ENCODE data around the gene METTL5. TPM values are rescaled to one million over a fixed set of nuclear protein-coding genes. Genes with fewer than 3 reads are reported as not detected.

The METTL5 gene
- total RNA-seq, 1 experiment from 2014 or later, result 97.3 TPM

DNA sequence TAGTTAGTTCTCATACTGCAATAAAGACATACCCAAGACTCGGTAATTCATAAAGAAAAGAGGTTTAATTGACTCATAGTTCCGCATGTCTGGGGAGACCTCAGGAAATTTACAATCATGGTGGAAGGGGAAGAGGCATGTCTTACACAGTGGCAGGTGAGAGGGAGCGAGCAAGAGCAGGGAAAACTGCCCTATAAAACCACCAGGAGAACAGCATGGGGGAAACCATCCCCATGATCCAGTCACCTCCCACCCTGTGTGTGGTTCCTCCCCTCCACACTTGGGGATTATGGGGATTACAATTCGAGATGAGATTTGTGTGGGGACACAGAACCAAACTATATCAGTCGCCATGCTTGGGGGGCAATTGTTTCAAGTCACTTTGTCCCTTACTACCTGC is 27.1 kb downstream of the METTL5 start:
- Histone ChIP-seq H3K27me3 (replicated peaks; ENCODE audit: insufficient read depth, low read depth, low read length, poor library complexity) (no peaks in the 10 kb centered on the region), H3K36me3 (ENCODE audit: insufficient read depth, low read length, poor library complexity, severe bottlenecking) (peaks cover 20% of the 10 kb centered on the region), H3K4me3 (ENCODE audit: low read depth, low read length, poor library complexity, severe bottlenecking) (no peak overlapping the region), H3K9me3 (ENCODE audit: low read depth, low read length, poor library complexity, severe bottlenecking) (no peaks in the 10 kb centered on the region), H3K4me1 (ENCODE audit: insufficient read depth, low read length, poor library complexity, severe bottlenecking) (no peaks in the 10 kb centered on the region), H3K27ac (ENCODE audit: low read depth, low read length, poor library complexity, severe bottlenecking) (no peak overlapping the region)
- no peak for DNase-seq (ENCODE audit: low spot score)
- no TSS peak for BruUV-seq (replicated peaks)
- CTCF ChIA-PET, result no interaction called here
- TF ChIP-seq EZH2 (IDR thresholded peaks at IDR 0.05; ENCODE audit: borderline replicate concordance, low read depth, low read length, poor library complexity, severe bottlenecking) (no peak), CTCF (conservative IDR thresholded peaks at IDR 0.05; ENCODE audit: low read depth, low read length) (no peak)
- POLR2A ChIA-PET (ENCODE audit: low non-redundant PET), result no interaction called here
- intact Hi-C loops (cut with micrococcal nuclease; ENCODE audit: unreplicated experiment), result no loop called here

GRCh38 chr2:169796441-169796840 is 28.3 kb downstream of the METTL5 start:
- no peak for DNase-seq (ENCODE audit: low spot score)
- POLR2A ChIA-PET (ENCODE audit: low non-redundant PET), result interaction anchor here (0.6 kb wide), 1 partner anchor 437 kb away, joined by 6 read pairs; no protein-coding TSS in a partner anchor
- no peak for TF ChIP-seq EZH2 (IDR thresholded peaks at IDR 0.05; ENCODE audit: borderline replicate concordance, low read depth, low read length, poor library complexity, severe bottlenecking)
- TF ChIP-seq CTCF (conservative IDR thresholded peaks at IDR 0.05; ENCODE audit: low read depth, low read length), result no peak

DNA sequence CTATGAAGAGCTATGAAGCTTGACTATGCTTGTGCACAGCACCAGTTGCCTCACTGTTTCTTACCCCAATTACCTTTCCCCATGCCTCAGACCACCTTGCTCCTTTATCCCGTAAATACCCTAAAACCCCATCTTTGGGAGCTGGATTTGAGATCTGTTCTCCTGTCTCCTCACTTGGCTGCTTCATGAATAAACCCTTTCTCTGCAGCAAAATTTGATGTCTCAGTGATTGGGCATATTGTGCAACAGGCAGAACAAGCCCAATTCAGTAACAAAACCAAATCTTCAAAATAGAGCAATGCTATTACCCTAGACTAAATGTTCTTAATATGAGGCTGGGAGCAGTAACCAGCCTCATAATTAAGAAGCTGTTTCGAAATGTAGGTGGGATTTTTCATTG is 29.5 kb downstream of the METTL5 start:
- TF ChIP-seq CTCF (conservative IDR thresholded peaks at IDR 0.05; ENCODE audit: low read depth, low read length), result no peak
- TF ChIP-seq EZH2 (IDR thresholded peaks at IDR 0.05; ENCODE audit: borderline replicate concordance, low read depth, low read length, poor library complexity, severe bottlenecking), result no peak
- Histone ChIP-seq H3K4me3 (ENCODE audit: low read depth, low read length, poor library complexity, severe bottlenecking) (no peak overlapping the region), H3K36me3 (ENCODE audit: insufficient read depth, low read length, poor library complexity, severe bottlenecking) (no peaks in the 10 kb centered on the region), H3K27me3 (replicated peaks; ENCODE audit: insufficient read depth, low read depth, low read length, poor library complexity) (no peaks in the 10 kb centered on the region), H3K9me3 (ENCODE audit: low read depth, low read length, poor library complexity, severe bottlenecking) (no peaks in the 10 kb centered on the region), H3K27ac (ENCODE audit: low read depth, low read length, poor library complexity, severe bottlenecking) (no peak overlapping the region), H3K4me1 (ENCODE audit: insufficient read depth, low read length, poor library complexity, severe bottlenecking) (no peaks in the 10 kb centered on the region)
- DNase-seq (ENCODE audit: low spot score), result no peak
- POLR2A ChIA-PET (ENCODE audit: low non-redundant PET), result no interaction called here
- no TSS peak for BruUV-seq (replicated peaks)
- intact Hi-C loops (cut with micrococcal nuclease; ENCODE audit: unreplicated experiment), result no loop called here
- CTCF ChIA-PET, result no interaction called here

More at GRCh38 chr2:169796441-169796840, 28.3 kb downstream of the METTL5 start:
- BruUV-seq (replicated peaks), result no TSS peak
- H3K4me3 ChIP-seq (ENCODE audit: low read depth, low read length, poor library complexity, severe bottlenecking), result no peak overlapping the region
- CTCF ChIA-PET, result no interaction called here
- no peak overlapping the region for H3K27ac ChIP-seq (ENCODE audit: low read depth, low read length, poor library complexity, severe bottlenecking)
- H3K4me1 ChIP-seq (ENCODE audit: insufficient read depth, low read length, poor library complexity, severe bottlenecking), result no peaks in the 10 kb centered on the region
- no peaks in the 10 kb centered on the region for H3K9me3 ChIP-seq (ENCODE audit: low read depth, low read length, poor library complexity, severe bottlenecking)
- H3K36me3 ChIP-seq (ENCODE audit: insufficient read depth, low read length, poor library complexity, severe bottlenecking), result peaks cover 8% of the 10 kb centered on the region
- intact Hi-C loops (cut with micrococcal nuclease; ENCODE audit: unreplicated experiment), result no loop called here
- no peaks in the 10 kb centered on the region for H3K27me3 ChIP-seq (replicated peaks; ENCODE audit: insufficient read depth, low read depth, low read length, poor library complexity)

Measured in A673 (cell line).